Measurements from ENCODE around the gene IFI27L1. TPM values are rescaled to one million over a fixed set of nuclear protein-coding genes. Genes with fewer than 3 reads are reported as not detected.
A peak's percentile ranks its signal among the peaks of the same experiment; 100 is the strongest.

The IFI27L1 gene
- total RNA-seq, 1 experiment from 2014 or later: 26.0 TPM

DNA sequence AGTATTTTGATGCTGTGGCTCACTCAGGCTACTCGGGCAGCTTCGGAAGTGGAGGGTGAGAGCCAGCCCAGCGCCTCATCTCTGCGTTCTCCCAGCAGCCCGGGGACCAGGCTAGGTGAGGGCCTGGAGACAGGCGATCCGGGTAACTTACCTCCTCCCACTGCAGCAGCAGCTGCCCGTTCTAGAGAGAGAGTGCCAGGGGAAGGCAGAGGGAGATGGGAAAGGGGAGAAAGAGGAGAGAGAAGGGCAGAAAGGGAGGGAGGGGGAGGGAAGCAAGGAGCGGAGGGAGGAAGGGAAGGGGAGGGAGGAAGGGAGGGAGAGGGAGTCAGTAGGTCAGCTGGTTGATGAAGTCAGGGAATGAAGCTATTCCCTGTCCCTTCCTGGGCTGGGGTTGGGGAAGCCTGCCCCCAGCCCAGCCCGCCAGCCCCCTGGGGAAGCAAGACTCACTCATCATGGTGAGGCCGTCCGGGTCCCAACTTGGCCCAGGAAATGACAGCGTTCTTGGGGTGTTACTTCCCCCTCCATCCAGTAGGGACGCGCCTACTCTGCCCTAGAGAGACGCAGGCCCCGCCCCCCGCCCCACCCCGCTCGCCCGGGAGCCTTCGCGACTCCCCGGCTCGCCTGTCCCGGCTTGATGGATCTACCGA is 48.1 kb downstream of the IFI27L1 start, which contains the start of gene IFI27L2:
Gene IFI27L2 (minus strand): TSS at position 494 of the 647 bp plus-strand sequence. CDS start 40 bp downstream, at position 454.
- RAD21 ChIA-PET (ENCODE audit: low non-redundant PET in 1 of 2, low total read pairs in 2 of 2, uncharacterized antibody in 2 of 2, unreplicated experiment in 2 of 2): interaction anchor here (0.7 to 1.7 kb wide), 3 partner anchors 78 to 145 kb away, joined by 3 read pairs; no protein-coding TSS in a partner anchor
- intact Hi-C loops (cut with micrococcal nuclease): no loop called here
- peak within 1 kb of the TSS; percentile 67 for H3K9ac ChIP-seq (ENCODE audit: low read length)
- H3K4me3 ChIP-seq (replicated peaks in 1 of 2; ENCODE audit: low read depth in 1 of 2, low read length in 2 of 2): peak within 1 kb of the TSS; percentile 69 to 82
- DNase-seq (ENCODE audit: low read depth, low spot score) (peak; percentile 59), ATAC-seq (peak; percentile 93)
- peak within 1 kb of the TSS; percentile 99 for H2AFZ ChIP-seq (ENCODE audit: low read depth, low read length, poor library complexity, severe bottlenecking)
- peak within 1 kb of the TSS; percentile 87 for H3K4me2 ChIP-seq (ENCODE audit: low read length)
- POLR2A ChIA-PET: interaction anchor here (0.6 to 1.2 kb wide), 3 partner anchors 14 to 146 kb away, joined by 3 read pairs; no protein-coding TSS in a partner anchor
- CTCF ChIA-PET: interaction anchor here (0.7 to 2.3 kb wide), 2 partner anchors 94 to 190 kb away, joined by 5 to 10 read pairs; no protein-coding TSS in a partner anchor
- TF ChIP-seq, protein P1, sequence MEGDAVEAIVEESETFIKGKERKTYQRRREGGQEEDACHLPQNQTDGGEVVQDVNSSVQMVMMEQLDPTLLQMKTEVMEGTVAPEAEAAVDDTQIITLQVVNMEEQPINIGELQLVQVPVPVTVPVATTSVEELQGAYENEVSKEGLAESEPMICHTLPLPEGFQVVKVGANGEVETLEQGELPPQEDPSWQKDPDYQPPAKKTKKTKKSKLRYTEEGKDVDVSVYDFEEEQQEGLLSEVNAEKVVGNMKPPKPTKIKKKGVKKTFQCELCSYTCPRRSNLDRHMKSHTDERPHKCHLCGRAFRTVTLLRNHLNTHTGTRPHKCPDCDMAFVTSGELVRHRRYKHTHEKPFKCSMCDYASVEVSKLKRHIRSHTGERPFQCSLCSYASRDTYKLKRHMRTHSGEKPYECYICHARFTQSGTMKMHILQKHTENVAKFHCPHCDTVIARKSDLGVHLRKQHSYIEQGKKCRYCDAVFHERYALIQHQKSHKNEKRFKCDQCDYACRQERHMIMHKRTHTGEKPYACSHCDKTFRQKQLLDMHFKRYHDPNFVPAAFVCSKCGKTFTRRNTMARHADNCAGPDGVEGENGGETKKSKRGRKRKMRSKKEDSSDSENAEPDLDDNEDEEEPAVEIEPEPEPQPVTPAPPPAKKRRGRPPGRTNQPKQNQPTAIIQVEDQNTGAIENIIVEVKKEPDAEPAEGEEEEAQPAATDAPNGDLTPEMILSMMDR (IDR thresholded peaks at IDR 0.05 in 2 of 3, conservative IDR thresholded peaks at IDR 0.05 in 1 of 3; ENCODE audit: borderline replicate concordance in 1 of 3, insufficient read depth in 1 of 3, low read depth in 2 of 3, low read length in 2 of 3): peak in 2 of 3 experiments; percentile 16 to 23; a peak in 1 of 6 replicates
- peak; percentile 61 for TF ChIP-seq POLR2AphosphoS5 (IDR thresholded peaks at IDR 0.05; ENCODE audit: low read depth, low read length)
- no peak for TF ChIP-seq ELF1 (IDR thresholded peaks at IDR 0.05; ENCODE audit: borderline replicate concordance, low read depth)
- TF ChIP-seq JUND (IDR thresholded peaks at IDR 0.05): no peak
- TF ChIP-seq POLR2A (IDR thresholded peaks at IDR 0.05; ENCODE audit: borderline replicate concordance, extremely low read depth, insufficient read depth, insufficient read length): no peak
- H3K27ac ChIP-seq (ENCODE audit: low read depth, low read length): peak within 1 kb of the TSS; percentile 40
- H3K36me3 ChIP-seq (ENCODE audit: control insufficient read depth in 1 of 2, insufficient read depth in 2 of 2, low read length in 2 of 2): no peaks in the 10 kb centered on the region
- H3K79me2 ChIP-seq (ENCODE audit: insufficient read depth, low read length): no peaks in the 10 kb centered on the region
- no peaks in the 10 kb centered on the region for H4K20me1 ChIP-seq (ENCODE audit: insufficient read depth)
- H3K4me1 ChIP-seq (ENCODE audit: control insufficient read depth in 1 of 2, insufficient read depth in 2 of 2, low read length in 2 of 2): peaks cover 6 to 22% of the 10 kb centered on the region in 2 experiments; a peak in 3 of 4 replicates
- BruUV-seq (replicated peaks): no TSS peak
- H3K27me3 ChIP-seq (ENCODE audit: insufficient read depth, low read length): no peaks in the 10 kb centered on the region
- H3K9me3 ChIP-seq (ENCODE audit: control insufficient read depth in 1 of 2, insufficient read depth in 1 of 2, low read depth in 1 of 2, low read length in 2 of 2): no peaks in the 10 kb centered on the region
- H3K9me2 ChIP-seq (ENCODE audit: insufficient read depth): no peaks in the 10 kb centered on the region

Measured in HCT116 (cell line).